Prostate gland (tissue), 2 donors: Measurements from ENCODE around the gene GALNT11. TPM values are rescaled to one million over a fixed set of nuclear protein-coding genes. Genes with fewer than 3 reads are reported as not detected.
"Not testable (repeated sequence)": the region's sequence is repeated elsewhere in the genome, so short reads cannot be mapped to it uniquely, and the experiment has no call there.

ENCODE experiments used
- DNase-seq: peaks from one replicate; pipeline ENCODE4 v3.0.0-alpha.2; 2019; ENCODE audit warnings: low spot score
- H3K27ac ChIP-seq, 2 donors: fragments of 200-600 bp; sonication (generic); 2 replicates each; pipeline ENCODE4 v1.5.1; 2017 to 2019
- H3K27me3 ChIP-seq: fragments of 200-600 bp; sonication (generic); replicated peaks from 2 replicates; pipeline ENCODE4 v1.5.1; 2019; ENCODE audit not compliant: insufficient read depth
- H3K36me3 ChIP-seq, 2 donors: fragments of 200-600 bp; sonication (generic); 1 replicate in 1 of 2; 2 replicates in 1 of 2; pipeline versions ENCODE4 v1.5.1 to v1.8.1; 2017 to 2019
- H3K4me1 ChIP-seq: fragments of 200-600 bp; sonication (generic); replicated peaks from 2 replicates; pipeline ENCODE4 v1.5.1; 2019
- H3K4me3 ChIP-seq, 2 donors: fragments of 200-600 bp; sonication (generic); 2 replicates each; pipeline ENCODE4 v1.5.1; 2017 to 2019
- H3K9me3 ChIP-seq: fragments of 200-600 bp; sonication (generic); 2 replicates; pipeline ENCODE4 v1.5.1; 2017
- CTCF ChIP-seq, 4 experiments: fragments of 200-600 bp in 2 of 4; fragments of 450-650 bp in 2 of 4; sonication (generic) in 2 of 4; IDR thresholded peaks; 1 replicate in 3 of 4; 2 replicates in 1 of 4; pipeline ENCODE4 v1.5.1; 2016 to 2019; ENCODE audit warnings: antibody characterized with exemption in 4 of 4, mild to moderate bottlenecking in 2 of 4, moderate library complexity in 2 of 4
- POLR2A ChIP-seq: fragments of 450-650 bp; IDR thresholded peaks from one replicate; pipeline ENCODE4 v1.6.1; 2016; ENCODE audit warnings: antibody characterized with exemption, mild to moderate bottlenecking
- POLR2AphosphoS5 ChIP-seq: sonication (generic); formaldehyde crosslinking; IDR thresholded peaks from one replicate; pipeline ENCODE4 v1.6.1; 2017; ENCODE audit warnings: antibody characterized with exemption
- WGBS: methylation state at CpG from one replicate; pipeline ENCODE4 v1.1.5; 2018; 5-methylcytosine and 5-hydroxymethylcytosine counted together
- intact Hi-C: fragments of 100-400 bp; cut with DNase I; formaldehyde crosslinking; loops from one replicate; pipeline ENCODE4 v1.14.2; 2022
- total RNA-seq, 2 donors: library from RNA; depleted of rRNA; stranded (reverse); fragments of >200 nt; gene quantifications; one replicate each; pipeline ENCODE4 v1.1.0, GENCODE V29; 2016

The GALNT11 gene
- total RNA-seq, 2 donors from 2014 or later: 50.3 to 76.2 TPM

GRCh38 chr7:152030059-152030458 is 4.6 kb downstream of the GALNT11 start:
- intact Hi-C loops, DNase-seq: not testable (repeated sequence)

GRCh38 chr7:152030639-152031038 is 5.2 kb downstream of the GALNT11 start:
- WGBS: 92% methylated on average over 1 of the region's 1 CpG
- H3K27me3 ChIP-seq, DNase-seq, H3K4me1 ChIP-seq, H3K4me3 ChIP-seq, H3K9me3 ChIP-seq, H3K36me3 ChIP-seq, intact Hi-C loops, H3K27ac ChIP-seq: not testable (repeated sequence)

More at GRCh38 chr7:152030059-152030458, 4.6 kb downstream of the GALNT11 start:
- not testable (repeated sequence) for H3K27me3 ChIP-seq, H3K27ac ChIP-seq, H3K4me3 ChIP-seq, H3K4me1 ChIP-seq, H3K36me3 ChIP-seq, H3K9me3 ChIP-seq
- WGBS: 87% methylated on average over 10 of the region's 10 CpGs
- peak in 3 of 4 experiments; percentile 12 to 48 (median 18) for TF ChIP-seq CTCF (IDR thresholded peaks at IDR 0.05)

DNA sequence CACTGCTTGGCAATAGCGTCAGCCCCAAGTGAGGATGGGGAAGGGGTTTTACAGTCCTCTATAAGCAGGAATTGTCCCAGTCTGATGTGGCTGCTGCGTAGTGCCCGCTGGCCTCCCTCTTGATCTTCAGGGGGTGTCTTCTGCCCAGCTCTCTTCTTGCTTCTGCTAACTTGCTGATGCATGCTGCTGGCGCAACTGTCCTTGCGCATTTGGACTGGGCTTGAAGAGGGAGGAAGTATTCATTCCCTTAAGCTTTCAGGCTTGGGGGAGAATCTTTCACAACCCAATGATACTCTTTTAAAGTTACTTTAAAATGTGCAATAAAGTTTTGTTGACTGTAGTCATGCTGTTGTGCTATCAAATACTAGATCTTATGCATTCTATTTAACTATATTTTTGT is 10.3 kb downstream of the GALNT11 start:
- 93% methylated on average over 5 of the region's 5 CpGs for WGBS
- no peak for DNase-seq
- H3K9me3 ChIP-seq: no peaks in the 10 kb centered on the region
- no peak overlapping the region for H3K4me3 ChIP-seq
- no peak overlapping the region for H3K27ac ChIP-seq
- H3K36me3 ChIP-seq: no peaks in the 10 kb centered on the region
- no peaks in the 10 kb centered on the region for H3K4me1 ChIP-seq
- no peaks in the 10 kb centered on the region for H3K27me3 ChIP-seq
- intact Hi-C loops: no loop called here
- TF ChIP-seq POLR2A: no peak
- TF ChIP-seq CTCF (IDR thresholded peaks at IDR 0.05): no peak

GRCh38 chr7:152038410-152038809 is 12.9 kb downstream of the GALNT11 start:
- H3K27me3 ChIP-seq, H3K4me3 ChIP-seq, H3K9me3 ChIP-seq, H3K4me1 ChIP-seq, H3K27ac ChIP-seq, DNase-seq, intact Hi-C loops, H3K36me3 ChIP-seq: not testable (repeated sequence)
- 97% methylated on average over 5 of the region's 5 CpGs for WGBS

DNA sequence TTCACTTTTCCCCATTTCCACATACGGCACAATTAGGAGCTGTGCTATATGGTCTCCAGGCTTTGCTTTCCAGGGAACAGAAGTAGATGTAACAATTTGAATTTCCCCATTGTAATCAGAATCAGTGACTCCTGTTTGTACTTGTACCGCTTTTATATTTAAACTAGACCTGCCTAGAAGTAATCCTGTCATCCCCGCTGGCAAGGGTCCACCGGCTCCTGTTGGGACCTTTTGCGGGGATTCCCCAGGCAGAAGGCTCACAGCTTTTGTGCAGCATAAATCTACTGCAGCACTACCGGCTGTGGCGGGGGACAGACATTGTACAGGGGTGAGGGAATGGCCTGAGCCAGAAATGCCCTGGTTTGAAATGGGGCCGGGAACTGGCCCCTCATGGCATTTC is 17.6 kb downstream of the GALNT11 start:
- intact Hi-C loops, H3K9me3 ChIP-seq, H3K36me3 ChIP-seq, H3K4me3 ChIP-seq, H3K4me1 ChIP-seq, H3K27me3 ChIP-seq: not testable (repeated sequence)
- peak; percentile 56 for TF ChIP-seq POLR2AphosphoS5
- DNase-seq: peak; percentile 93
- peak overlapping the region in 1 of 2 donors; percentile 13 for H3K27ac ChIP-seq
- 35% methylated on average over 8 of the region's 8 CpGs for WGBS

- H3K4me1 ChIP-seq, H3K9me3 ChIP-seq, H3K27ac ChIP-seq, H3K4me3 ChIP-seq, DNase-seq, H3K36me3 ChIP-seq, intact Hi-C loops, H3K27me3 ChIP-seq: not testable (repeated sequence)
- 93% methylated on average over 3 of the region's 3 CpGs for WGBS
These were observed 19.4 kb downstream of the GALNT11 start for GRCh38 chr7:152044909-152045308.

GRCh38 chr7:152046531-152046930 is 21.1 kb downstream of the GALNT11 start:
- Histone ChIP-seq H3K4me1 (no peaks in the 10 kb centered on the region), H3K4me3 (no peak overlapping the region), H3K27ac (no peak overlapping the region), H3K27me3 (no peaks in the 10 kb centered on the region), H3K9me3 (no peaks in the 10 kb centered on the region), H3K36me3 (no peaks in the 10 kb centered on the region)
- intact Hi-C loops: no loop called here
- TF ChIP-seq POLR2A: no peak
- no peak for TF ChIP-seq CTCF (IDR thresholded peaks at IDR 0.05)
- TF ChIP-seq POLR2AphosphoS5: no peak
- no peak for DNase-seq
